Activated CD4-positive, alpha-beta T cell treated with anti-CD3 and anti-CD28 coated beads, Interleukin-2, Interleukin-4, amounts not matched to agents 100 ng/mL and 50 ng/mL, durations not matched to agents 16 hours and 8 hours (primary cell): ENCODE data around the gene SOST.
"Not testable (repeated sequence)": the region's sequence is repeated elsewhere in the genome, so short reads cannot be mapped to it uniquely, and the experiment has no call there.

Experiments
- DNase-seq: peaks from one replicate; pipeline ENCODE4 v3.0.0-alpha.2; 2020; ENCODE audit warnings: low spot score

The SOST gene

GRCh38 chr17:43758497-43759174 lies at the start of gene SOST:
Gene SOST (minus strand): TSS chr17:43758791. CDS start chr17:43758741, 50 bp downstream.
- no peak for DNase-seq

DNA sequence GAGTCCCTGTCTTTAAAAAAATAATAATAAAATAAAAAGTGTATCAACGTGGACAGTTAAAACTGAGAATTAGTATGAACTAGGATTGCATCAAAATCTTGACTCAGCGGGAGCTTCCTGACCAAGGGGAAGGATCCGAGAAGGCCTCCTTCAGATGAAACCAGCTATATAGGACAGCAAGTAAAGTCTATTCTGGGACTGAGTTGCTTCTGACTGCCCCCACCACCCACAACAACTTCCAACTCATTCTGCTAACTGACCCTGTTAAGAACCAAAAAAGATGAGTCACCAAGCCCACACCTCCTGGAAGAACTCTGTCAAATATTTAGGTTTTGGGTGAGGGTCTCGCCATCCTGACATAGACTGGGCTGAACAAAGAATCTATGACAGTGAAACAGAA lies 49.5 kb upstream of the SOST start:
- no peak for DNase-seq

- no peak for DNase-seq
Observed at GRCh38 chr17:43805117-43805516, 46.5 kb upstream of the SOST start.

DNA sequence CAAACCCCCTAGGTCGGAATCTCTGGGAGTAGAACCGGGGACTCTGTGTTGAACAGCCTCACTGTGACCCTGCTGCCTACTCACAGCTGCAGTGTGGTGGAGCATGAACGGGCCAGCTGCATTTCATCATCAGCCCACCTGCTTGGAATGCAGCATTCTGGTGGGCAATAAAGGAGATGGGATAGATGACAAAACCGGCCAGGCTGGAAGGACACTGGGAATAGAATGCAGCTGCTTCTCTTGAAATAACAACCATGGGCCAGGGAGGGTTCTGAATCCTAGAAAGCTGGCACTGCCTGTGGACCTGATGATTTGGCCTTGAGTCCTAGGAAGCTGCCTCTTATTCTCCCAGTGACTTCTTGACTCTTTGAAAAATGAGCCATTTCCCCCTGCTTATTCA lies 45.2 kb upstream of the SOST start:
- no peak for DNase-seq

DNA sequence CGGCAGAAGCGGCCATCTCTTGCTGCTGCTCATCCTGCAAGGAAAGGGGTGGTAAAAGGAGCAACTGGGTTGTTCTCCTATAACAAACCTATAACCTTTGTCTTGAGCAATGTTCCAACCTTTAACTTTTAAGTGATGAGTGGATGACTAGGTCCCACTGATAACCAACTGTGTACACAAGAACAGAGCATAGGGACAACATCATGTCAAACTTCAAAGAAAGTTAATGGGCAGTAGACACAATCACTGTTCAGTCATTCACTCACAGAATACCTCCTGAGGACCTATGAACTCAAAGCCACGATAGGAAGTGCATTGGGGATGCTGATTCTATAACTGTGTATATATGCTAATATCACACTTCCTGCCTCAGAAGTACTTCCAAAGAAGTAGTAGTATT lies 43.3 kb upstream of the SOST start:
- no peak for DNase-seq

GRCh38 chr17:43800736-43801135 lies 42.1 kb upstream of the SOST start:
- DNase-seq = no peak

DNA sequence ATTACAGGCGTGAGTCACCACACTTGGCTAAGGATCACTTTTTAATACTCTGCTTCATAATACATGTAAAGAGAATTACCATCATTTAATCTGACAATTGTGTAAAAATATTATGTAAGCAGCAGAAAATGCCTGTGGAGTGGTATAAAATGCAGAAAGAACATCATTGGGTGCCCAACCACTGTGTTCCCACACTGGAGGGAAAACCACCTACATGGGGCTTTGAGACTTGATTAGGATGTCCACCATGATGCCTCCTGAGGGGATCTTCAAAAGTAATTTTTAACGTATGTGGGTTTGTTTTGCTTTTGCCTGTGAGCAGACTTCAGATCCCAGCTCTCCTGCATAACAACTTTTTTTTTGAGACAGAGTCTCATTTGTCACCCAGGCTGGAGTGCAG lies 40.5 kb upstream of the SOST start:
- DNase-seq = no peak

GRCh38 chr17:43798024-43798423 lies 39.4 kb upstream of the SOST start:
- not testable (repeated sequence) for DNase-seq

- DNase-seq = not testable (repeated sequence)
Observed at GRCh38 chr17:43792668-43793067, 34.1 kb upstream of the SOST start.

GRCh38 chr17:43791589-43791988 lies 33.0 kb upstream of the SOST start:
- no peak for DNase-seq

GRCh38 chr17:43790311-43790940 lies 31.8 kb upstream of the SOST start:
- DNase-seq = no peak

GRCh38 chr17:43789482-43789881 lies 30.9 kb upstream of the SOST start:
- no peak for DNase-seq

GRCh38 chr17:43788540-43788939 lies 29.9 kb upstream of the SOST start:
- DNase-seq = no peak

- no peak for DNase-seq
Observed at GRCh38 chr17:43787728-43788127, 29.1 kb upstream of the SOST start.

- no peak for DNase-seq
Observed at GRCh38 chr17:43784628-43785101, 26.1 kb upstream of the SOST start.

- no peak for DNase-seq
Observed at GRCh38 chr17:43784068-43784467, 25.5 kb upstream of the SOST start.

GRCh38 chr17:43782913-43783680 lies 24.5 kb upstream of the SOST start:
- DNase-seq = no peak

DNA sequence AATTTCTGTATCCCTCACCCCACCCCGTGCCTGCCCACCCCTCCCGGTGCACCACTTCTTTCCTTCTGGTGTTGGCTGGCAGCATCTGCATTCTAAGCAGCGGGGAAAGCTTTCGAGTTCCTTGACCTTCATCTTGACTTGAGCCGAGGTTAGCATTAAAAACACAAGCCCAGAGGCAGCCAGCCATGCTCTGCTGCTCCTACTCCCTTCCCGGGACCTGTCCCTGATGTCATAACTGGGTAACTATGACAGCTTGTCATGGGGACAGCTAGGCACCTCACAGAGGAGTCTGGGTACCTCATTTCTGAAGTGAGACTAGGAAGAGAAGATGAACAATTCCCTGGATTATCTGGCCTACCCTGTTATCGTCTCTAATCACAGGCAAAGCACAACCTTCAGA lies 21.5 kb upstream of the SOST start, which contains the start of gene CFAP97D1:
Gene CFAP97D1, plus strand, starts transcription at position 301 of the 400 bp plus-strand sequence. Its CDS starts 28 bp downstream, at position 329.
- no peak for DNase-seq

- no peak for DNase-seq
Observed at GRCh38 chr17:43779145-43780125, 20.8 kb upstream of the SOST start.

DNA sequence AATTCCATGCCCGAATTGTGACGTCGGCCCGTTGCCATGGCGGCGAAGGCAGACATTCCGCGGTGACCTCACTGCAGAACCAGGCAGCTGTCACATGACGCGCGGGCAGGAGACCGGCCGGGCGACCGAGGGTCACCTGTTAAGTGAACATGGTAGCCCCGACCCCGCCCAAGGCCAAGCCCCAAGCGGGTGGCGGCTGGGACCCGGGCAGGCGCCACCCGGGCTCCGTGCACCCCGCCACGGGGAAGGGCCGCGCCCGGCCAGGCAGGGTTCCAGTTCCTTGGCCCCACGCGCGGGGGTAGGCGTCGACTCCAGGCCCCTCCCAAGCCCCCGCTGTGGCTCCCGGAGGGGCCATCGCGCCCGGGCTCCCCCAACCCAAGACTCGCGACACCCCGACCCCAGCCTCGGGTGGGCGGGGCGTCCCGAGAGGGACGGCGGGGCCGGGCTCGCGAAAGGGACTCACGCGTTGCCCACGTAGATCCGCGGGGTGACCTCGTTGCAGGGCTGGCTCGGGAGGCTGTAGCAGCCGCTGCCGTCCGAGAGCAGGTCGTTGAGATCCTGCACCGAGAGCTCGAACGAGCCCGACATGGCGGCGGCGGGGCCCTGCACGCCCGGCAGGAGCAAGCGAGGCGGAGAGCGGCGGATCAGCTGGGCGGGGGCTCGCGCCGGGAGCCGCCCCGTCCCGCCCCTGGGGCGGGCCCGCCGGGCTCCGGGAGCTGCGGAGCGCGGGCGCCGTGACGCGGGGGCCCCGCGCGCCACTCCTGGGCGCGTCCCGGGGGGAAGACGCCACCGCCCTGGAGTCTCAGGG lies 19.9 kb upstream of the SOST start, which contains the start of gene DUSP3:
Gene DUSP3, minus strand, starts transcription at position 641 of the 808 bp plus-strand sequence. Its CDS starts 53 bp downstream, at position 588.
- DNase-seq = peak; percentile 67
